ENCODE measurements around the gene RPS6KB2.
"Not testable (repeated sequence)": the region's sequence is repeated elsewhere in the genome, so short reads cannot be mapped to it uniquely, and the experiment has no call there.

RPS6KB2 gene

GRCh38 chr11:67397986-67398660 is 30.2 kb upstream of the RPS6KB2 start:
- DNase-seq, result no peak

GRCh38 chr11:67398661-67399563 is 29.4 kb upstream of the RPS6KB2 start:
- no peak for DNase-seq

- no peak for DNase-seq
Measured at GRCh38 chr11:67400251-67400941, 27.9 kb upstream of the RPS6KB2 start.

- no peak for DNase-seq
Measured at GRCh38 chr11:67400942-67401494, 27.3 kb upstream of the RPS6KB2 start.

- peak; percentile 37 for DNase-seq
Measured at GRCh38 chr11:67401495-67402191, 26.7 kb upstream of the RPS6KB2 start, which contains the start of gene PPP1CA. Gene PPP1CA (minus strand): TSS chr11:67401858. CDS start chr11:67401782, 76 bp downstream.

- DNase-seq, result not testable (repeated sequence)
Measured at GRCh38 chr11:67402192-67402839, 26.0 kb upstream of the RPS6KB2 start.

- not testable (repeated sequence) for DNase-seq
Measured at GRCh38 chr11:67403085-67403484, 25.2 kb upstream of the RPS6KB2 start.

GRCh38 chr11:67404515-67405195 is 23.6 kb upstream of the RPS6KB2 start:
- no peak for DNase-seq

- no peak for DNase-seq
Measured at GRCh38 chr11:67405196-67405567, 23.1 kb upstream of the RPS6KB2 start.

GRCh38 chr11:67405688-67406339 is 22.5 kb upstream of the RPS6KB2 start:
- no peak for DNase-seq

GRCh38 chr11:67406420-67406968 is 21.8 kb upstream of the RPS6KB2 start:
- no peak for DNase-seq

- DNase-seq, result no peak
Measured at GRCh38 chr11:67406969-67407687, 21.2 kb upstream of the RPS6KB2 start.

GRCh38 chr11:67407688-67408163 is 20.6 kb upstream of the RPS6KB2 start:
- DNase-seq, result no peak

- DNase-seq, result no peak
Measured at GRCh38 chr11:67408437-67409200, 19.7 kb upstream of the RPS6KB2 start.

- no peak for DNase-seq
Measured at GRCh38 chr11:67409261-67409666, 19.0 kb upstream of the RPS6KB2 start.

- DNase-seq, result no peak
Measured at GRCh38 chr11:67409781-67410368, 18.4 kb upstream of the RPS6KB2 start.

- DNase-seq, result no peak
Measured at GRCh38 chr11:67410369-67410831, 17.9 kb upstream of the RPS6KB2 start.

Data from SIG-M5 (cell line).